Measurements from ENCODE around the gene WWC2. TPM values are rescaled to one million over a fixed set of nuclear protein-coding genes. Genes with fewer than 3 reads are reported as not detected.

Gene WWC2
- total RNA-seq, 4 donors from 2014 or later: 28.2 to 38.5 (median 37.0) TPM

DNA sequence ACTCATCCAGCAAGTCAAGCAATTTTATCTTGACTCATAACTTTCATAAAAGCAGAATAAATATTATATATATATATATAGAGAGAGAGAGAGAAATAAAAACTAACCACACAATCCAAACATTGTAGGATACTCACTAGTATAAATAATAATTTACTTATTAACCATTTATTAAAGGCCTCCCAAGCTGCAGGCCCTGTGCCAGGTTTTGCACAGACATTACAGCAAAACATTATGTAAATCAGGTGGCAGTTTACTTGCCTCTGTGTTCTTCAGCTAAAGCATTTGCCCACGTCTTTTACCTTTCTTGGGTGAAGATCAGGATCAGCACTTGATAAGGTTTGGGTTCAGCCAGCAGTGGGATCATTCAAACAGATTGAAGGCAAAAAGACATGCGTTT is 145.4 kb downstream of the WWC2 start:
- Histone ChIP-seq H3K27me3 (no peaks in the 10 kb centered on the region), H3K27ac (replicated peaks in 1 of 4) (no peak overlapping the region), H3K9me3 (no peaks in the 10 kb centered on the region), H3K4me3 (no peak overlapping the region), H3K36me3 (peaks cover 9 to 44% (median 34%) of the 10 kb centered on the region in 4 donors), H3K4me1 (peaks cover 0 to 6% (median 1%) of the 10 kb centered on the region in 4 donors)
- intact Hi-C loops (cut with DNase I): no loop called here
- TF ChIP-seq CTCF (IDR thresholded peaks at IDR 0.05) (no peak), POLR2AphosphoS5 (IDR thresholded peaks at IDR 0.05) (no peak), POLR2A (IDR thresholded peaks at IDR 0.05; ENCODE audit: low read depth) (no peak), EP300 (IDR thresholded peaks at IDR 0.05) (no peak)
- 92% methylated on average over 2 of the region's 2 CpGs for WGBS
- no peak for DNase-seq (ENCODE audit: extremely low spot score)

GRCh38 chr4:183248201-183248600 is 149.1 kb downstream of the WWC2 start:
- no peak overlapping the region for H3K4me3 ChIP-seq
- H3K27me3 ChIP-seq: no peaks in the 10 kb centered on the region
- WGBS: 91% methylated on average over 2 of the region's 2 CpGs
- TF ChIP-seq POLR2A (IDR thresholded peaks at IDR 0.05; ENCODE audit: low read depth) (no peak), CTCF (IDR thresholded peaks at IDR 0.05) (no peak), EP300 (IDR thresholded peaks at IDR 0.05) (no peak), POLR2AphosphoS5 (IDR thresholded peaks at IDR 0.05) (no peak)
- DNase-seq (ENCODE audit: extremely low spot score): no peak
- intact Hi-C loops (cut with DNase I): no loop called here
- no peak overlapping the region for H3K27ac ChIP-seq (replicated peaks in 1 of 4)
- no peaks in the 10 kb centered on the region for H3K9me3 ChIP-seq
- peaks cover 0 to 3% (median under 1%) of the 10 kb centered on the region in 4 donors for H3K4me1 ChIP-seq
- H3K36me3 ChIP-seq: peaks cover 15 to 54% (median 33%) of the 10 kb centered on the region in 4 donors

DNA sequence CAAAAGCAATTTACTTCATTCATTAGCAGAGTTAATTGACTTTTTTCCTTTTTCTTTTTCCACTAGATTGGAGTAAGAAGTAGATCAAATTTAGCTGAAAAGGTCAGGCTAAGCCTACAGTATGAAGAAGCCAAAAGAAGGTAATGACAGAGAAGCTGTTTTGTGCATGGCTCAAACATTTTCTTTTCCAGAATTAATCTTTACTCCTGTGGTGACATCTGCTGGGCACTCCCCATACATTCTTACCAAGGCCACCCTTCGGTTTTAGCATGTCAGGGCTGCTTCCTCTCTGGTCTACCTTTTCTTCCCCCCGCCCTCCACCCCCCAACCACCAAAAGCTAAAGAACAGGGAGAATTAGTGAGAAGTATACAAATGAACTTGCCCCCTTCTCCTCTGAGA is 150.8 kb downstream of the WWC2 start:
- Histone ChIP-seq H3K27me3 (no peaks in the 10 kb centered on the region), H3K4me3 (no peak overlapping the region), H3K36me3 (peaks cover 15 to 67% (median 40%) of the 10 kb centered on the region in 4 donors), H3K27ac (replicated peaks in 1 of 4) (no peak overlapping the region), H3K9me3 (no peaks in the 10 kb centered on the region), H3K4me1 (peaks cover 0 to 9% (median 7%) of the 10 kb centered on the region in 4 donors)
- TF ChIP-seq POLR2AphosphoS5 (IDR thresholded peaks at IDR 0.05) (no peak), CTCF (IDR thresholded peaks at IDR 0.05) (peak; percentile 32 to 44 (median 36))
- 41% methylated on average over 2 of the region's 2 CpGs for WGBS
- intact Hi-C loops (cut with DNase I): no loop called here
- no peak for DNase-seq (ENCODE audit: extremely low spot score)

GRCh38 chr4:183250831-183251230 is 151.8 kb downstream of the WWC2 start:
- Histone ChIP-seq H3K27me3 (no peaks in the 10 kb centered on the region), H3K9me3 (no peaks in the 10 kb centered on the region), H3K36me3 (peaks cover 10 to 66% (median 37%) of the 10 kb centered on the region in 4 donors), H3K27ac (replicated peaks in 1 of 4) (no peak overlapping the region), H3K4me3 (no peak overlapping the region), H3K4me1 (peaks cover 0 to 10% (median 8%) of the 10 kb centered on the region in 4 donors)
- DNase-seq (ENCODE audit: extremely low spot score): no peak
- intact Hi-C loops (cut with DNase I): no loop called here
- TF ChIP-seq POLR2AphosphoS5 (IDR thresholded peaks at IDR 0.05): no peak
- no peak for TF ChIP-seq CTCF (IDR thresholded peaks at IDR 0.05)
- TF ChIP-seq POLR2A (IDR thresholded peaks at IDR 0.05; ENCODE audit: low read depth): no peak
- TF ChIP-seq EP300 (IDR thresholded peaks at IDR 0.05): no peak
- 93% methylated on average over 2 of the region's 2 CpGs for WGBS

GRCh38 chr4:183252959-183253358 is 153.9 kb downstream of the WWC2 start:
- TF ChIP-seq CTCF (IDR thresholded peaks at IDR 0.05) (no peak), POLR2A (IDR thresholded peaks at IDR 0.05; ENCODE audit: low read depth) (no peak), POLR2AphosphoS5 (IDR thresholded peaks at IDR 0.05) (no peak), EP300 (IDR thresholded peaks at IDR 0.05) (no peak)
- Histone ChIP-seq H3K4me3 (no peak overlapping the region), H3K36me3 (peaks cover 4 to 71% (median 34%) of the 10 kb centered on the region in 4 donors), H3K9me3 (no peaks in the 10 kb centered on the region), H3K27ac (replicated peaks in 1 of 4) (no peak overlapping the region), H3K4me1 (peaks cover 3 to 20% (median 14%) of the 10 kb centered on the region in 4 donors), H3K27me3 (no peaks in the 10 kb centered on the region)
- intact Hi-C loops (cut with DNase I): no loop called here
- WGBS: 86% methylated on average over 4 of the region's 4 CpGs
- DNase-seq (ENCODE audit: extremely low spot score): no peak

All from esophagus muscularis mucosa (tissue), 4 donors.